Measurements from ENCODE around the gene DUS1L. TPM values are rescaled to one million over a fixed set of nuclear protein-coding genes. Genes with fewer than 3 reads are reported as not detected.
A peak's percentile ranks its signal among the peaks of the same experiment; 100 is the strongest.

The DUS1L gene
- total RNA-seq, 1 donor from 2014 or later: 64.0 TPM

DNA sequence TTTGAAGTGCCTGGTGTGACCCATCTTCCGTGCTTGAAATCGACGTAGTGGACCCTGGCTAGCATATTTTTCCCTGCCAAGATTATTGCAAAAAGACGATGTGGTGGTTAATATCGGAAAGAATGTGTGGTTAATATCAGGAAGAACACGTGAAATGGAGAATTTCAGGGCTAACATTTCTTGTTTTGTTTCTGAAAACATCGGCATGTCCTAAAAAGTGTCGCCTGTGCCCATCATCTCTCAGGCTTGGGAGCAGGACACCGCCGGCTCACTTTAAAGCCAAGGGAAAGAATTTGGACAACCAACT lies 27.8 kb downstream of the DUS1L start:
- TF ChIP-seq, protein P1, sequence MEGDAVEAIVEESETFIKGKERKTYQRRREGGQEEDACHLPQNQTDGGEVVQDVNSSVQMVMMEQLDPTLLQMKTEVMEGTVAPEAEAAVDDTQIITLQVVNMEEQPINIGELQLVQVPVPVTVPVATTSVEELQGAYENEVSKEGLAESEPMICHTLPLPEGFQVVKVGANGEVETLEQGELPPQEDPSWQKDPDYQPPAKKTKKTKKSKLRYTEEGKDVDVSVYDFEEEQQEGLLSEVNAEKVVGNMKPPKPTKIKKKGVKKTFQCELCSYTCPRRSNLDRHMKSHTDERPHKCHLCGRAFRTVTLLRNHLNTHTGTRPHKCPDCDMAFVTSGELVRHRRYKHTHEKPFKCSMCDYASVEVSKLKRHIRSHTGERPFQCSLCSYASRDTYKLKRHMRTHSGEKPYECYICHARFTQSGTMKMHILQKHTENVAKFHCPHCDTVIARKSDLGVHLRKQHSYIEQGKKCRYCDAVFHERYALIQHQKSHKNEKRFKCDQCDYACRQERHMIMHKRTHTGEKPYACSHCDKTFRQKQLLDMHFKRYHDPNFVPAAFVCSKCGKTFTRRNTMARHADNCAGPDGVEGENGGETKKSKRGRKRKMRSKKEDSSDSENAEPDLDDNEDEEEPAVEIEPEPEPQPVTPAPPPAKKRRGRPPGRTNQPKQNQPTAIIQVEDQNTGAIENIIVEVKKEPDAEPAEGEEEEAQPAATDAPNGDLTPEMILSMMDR (IDR thresholded peaks at IDR 0.05): no peak
- Mint-ChIP-seq H3K4me3 (ENCODE audit: unreplicated experiment) (peak overlapping the region; percentile 68), H3K27me3 (ENCODE audit: low read depth) (no peaks in the 10 kb centered on the region), H3K27ac (ENCODE audit: unreplicated experiment) (peak overlapping the region; percentile 96), H3K4me1 (ENCODE audit: low read depth) (peaks cover 10% of the 10 kb centered on the region), H3K36me3 (ENCODE audit: low read depth) (no peaks in the 10 kb centered on the region), H3K9me3 (ENCODE audit: low read depth) (no peaks in the 10 kb centered on the region)
- no peak for DNase-seq (ENCODE audit: low spot score)

- Mint-ChIP-seq H3K9me3 (ENCODE audit: low read depth) (no peaks in the 10 kb centered on the region), H3K4me1 (ENCODE audit: low read depth) (peaks cover 13% of the 10 kb centered on the region), H3K36me3 (ENCODE audit: low read depth) (no peaks in the 10 kb centered on the region), H3K4me3 (ENCODE audit: unreplicated experiment) (peak within 1 kb of the TSS; percentile 70), H3K27me3 (ENCODE audit: low read depth) (no peaks in the 10 kb centered on the region), H3K27ac (ENCODE audit: unreplicated experiment) (peak within 1 kb of the TSS; percentile 96)
- DNase-seq (ENCODE audit: low spot score): no peak
- TF ChIP-seq, protein P1 (IDR thresholded peaks at IDR 0.05): peak; percentile 93
Measured at GRCh38 chr17:82037092-82037888, 28.3 kb downstream of the DUS1L start, which contains the start of gene DCXR. Gene DCXR, minus strand, starts transcription at chr17:82037697. Its CDS starts 15 bp downstream, at chr17:82037682.

GRCh38 chr17:82036634-82037091 lies 28.9 kb downstream of the DUS1L start:
- Mint-ChIP-seq H3K4me1 (ENCODE audit: low read depth) (peaks cover 14% of the 10 kb centered on the region), H3K9me3 (ENCODE audit: low read depth) (no peaks in the 10 kb centered on the region), H3K27ac (ENCODE audit: unreplicated experiment) (no peak overlapping the region), H3K27me3 (ENCODE audit: low read depth) (no peaks in the 10 kb centered on the region), H3K36me3 (ENCODE audit: low read depth) (no peaks in the 10 kb centered on the region), H3K4me3 (ENCODE audit: unreplicated experiment) (peak overlapping the region; percentile 70)
- DNase-seq (ENCODE audit: low spot score): no peak
- TF ChIP-seq, protein P1 (IDR thresholded peaks at IDR 0.05): no peak

GRCh38 chr17:82035956-82036633 lies 29.5 kb downstream of the DUS1L start:
- TF ChIP-seq, protein P1 (IDR thresholded peaks at IDR 0.05): no peak
- peak overlapping the region; percentile 70 for H3K4me3 Mint-ChIP-seq (ENCODE audit: unreplicated experiment)

DNA sequence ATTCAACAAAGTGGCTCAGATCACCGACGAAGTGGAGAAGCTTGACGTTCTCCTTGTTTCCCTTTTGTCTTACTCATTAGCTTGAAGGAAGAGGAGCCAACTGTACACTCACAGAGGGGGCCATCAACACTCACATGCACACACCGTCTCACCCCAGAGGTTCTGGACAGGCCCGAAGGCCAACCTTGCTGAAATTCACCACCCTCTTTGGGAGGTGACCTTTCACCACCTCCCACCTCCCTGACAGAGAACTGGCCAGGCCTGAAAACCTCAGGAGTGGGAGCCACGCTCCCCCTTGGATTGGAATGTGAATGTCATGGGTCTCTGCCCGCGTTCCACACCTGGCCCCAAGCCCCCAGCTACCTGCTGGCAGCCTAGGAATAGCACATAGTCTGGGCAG lies 30.1 kb downstream of the DUS1L start:
- Mint-ChIP-seq H3K27ac (ENCODE audit: unreplicated experiment) (no peak overlapping the region), H3K4me3 (ENCODE audit: unreplicated experiment) (no peak overlapping the region), H3K27me3 (ENCODE audit: low read depth) (no peaks in the 10 kb centered on the region), H3K9me3 (ENCODE audit: low read depth) (no peaks in the 10 kb centered on the region), H3K4me1 (ENCODE audit: low read depth) (peaks cover 16% of the 10 kb centered on the region), H3K36me3 (ENCODE audit: low read depth) (no peaks in the 10 kb centered on the region)
- no peak for DNase-seq (ENCODE audit: low spot score)
- TF ChIP-seq, protein P1 (IDR thresholded peaks at IDR 0.05): no peak

More at GRCh38 chr17:82035956-82036633, 29.5 kb downstream of the DUS1L start:
- DNase-seq (ENCODE audit: low spot score): no peak
- H3K4me1 Mint-ChIP-seq (ENCODE audit: low read depth): peaks cover 14% of the 10 kb centered on the region
- no peaks in the 10 kb centered on the region for H3K9me3 Mint-ChIP-seq (ENCODE audit: low read depth)
- H3K27ac Mint-ChIP-seq (ENCODE audit: unreplicated experiment): no peak overlapping the region
- H3K27me3 Mint-ChIP-seq (ENCODE audit: low read depth): no peaks in the 10 kb centered on the region
- H3K36me3 Mint-ChIP-seq (ENCODE audit: low read depth): no peaks in the 10 kb centered on the region
